Epithelial cell of prostate (primary cell): Measurements from ENCODE around the gene IL1RAPL1.
"Not testable (repeated sequence)": the region's sequence is repeated elsewhere in the genome, so short reads cannot be mapped to it uniquely, and the experiment has no call there.

Source experiments
- DNase-seq: peaks from one replicate; pipeline ENCODE4 v3.0.0-alpha.2; 2011; ENCODE audit warnings: low read depth, low spot score
- H3K27ac ChIP-seq: fragments of 450-650 bp; 2 replicates; pipeline ENCODE4 v1.5.1; 2017; ENCODE audit warnings: mild to moderate bottlenecking

Gene IL1RAPL1

DNA sequence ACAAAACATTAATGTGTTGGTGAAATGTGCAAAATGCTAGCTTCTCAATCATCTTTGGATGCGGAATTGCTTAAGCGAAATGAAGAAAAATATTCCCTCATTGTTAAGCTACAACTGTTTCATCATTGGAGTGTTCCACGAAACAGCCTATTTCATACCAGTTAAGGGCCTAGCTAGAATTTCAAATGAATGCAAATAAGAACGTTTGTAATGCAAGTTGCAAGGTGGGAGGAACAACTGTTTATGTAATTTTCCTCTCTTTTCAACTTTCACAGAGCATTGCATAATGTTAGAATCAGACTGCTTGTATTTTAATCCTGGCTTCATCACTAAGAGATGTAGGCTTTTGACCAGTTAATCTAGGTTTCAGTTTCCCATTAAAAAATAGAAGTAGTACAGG, 480.1 kb downstream of the IL1RAPL1 start:
- H3K27ac ChIP-seq, result no peak overlapping the region
- DNase-seq, result no peak

DNA sequence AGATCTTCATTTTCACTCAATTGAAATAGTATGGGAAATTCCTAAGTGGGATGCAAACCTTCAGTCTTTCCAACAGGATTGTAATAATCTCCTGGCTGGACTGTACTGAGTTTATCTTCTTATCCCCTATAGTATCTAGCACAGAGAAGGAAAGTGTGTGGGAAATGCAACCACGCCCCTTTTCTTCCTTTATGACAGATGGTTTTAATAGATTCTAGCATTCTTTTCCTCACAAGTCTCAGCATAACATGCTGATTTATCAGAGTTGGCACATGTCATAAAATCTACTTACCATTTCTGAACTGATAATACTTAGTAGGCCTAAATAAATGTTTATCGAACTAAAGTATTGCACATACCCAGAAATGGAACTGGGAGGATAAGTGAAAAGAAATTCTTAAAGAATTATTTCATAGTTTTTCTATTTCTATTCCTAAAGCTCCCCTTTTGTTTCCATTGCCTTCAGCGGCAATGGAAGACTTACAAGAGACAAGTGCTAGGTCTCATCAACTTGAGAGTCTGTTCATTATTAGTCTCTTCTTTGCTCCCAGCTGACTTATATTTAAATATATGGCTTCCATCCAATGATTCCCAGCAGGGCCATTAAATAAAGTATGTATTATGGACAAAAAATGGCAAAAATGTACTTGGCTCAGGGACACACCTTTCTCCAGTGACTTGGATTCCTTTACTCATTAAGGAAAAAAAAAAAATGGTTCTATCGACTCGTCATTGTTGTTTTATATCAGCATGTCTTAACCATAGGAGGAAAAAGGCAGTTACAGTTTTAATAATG, 484.5 kb downstream of the IL1RAPL1 start:
- no peak overlapping the region for H3K27ac ChIP-seq
- no peak for DNase-seq

DNA sequence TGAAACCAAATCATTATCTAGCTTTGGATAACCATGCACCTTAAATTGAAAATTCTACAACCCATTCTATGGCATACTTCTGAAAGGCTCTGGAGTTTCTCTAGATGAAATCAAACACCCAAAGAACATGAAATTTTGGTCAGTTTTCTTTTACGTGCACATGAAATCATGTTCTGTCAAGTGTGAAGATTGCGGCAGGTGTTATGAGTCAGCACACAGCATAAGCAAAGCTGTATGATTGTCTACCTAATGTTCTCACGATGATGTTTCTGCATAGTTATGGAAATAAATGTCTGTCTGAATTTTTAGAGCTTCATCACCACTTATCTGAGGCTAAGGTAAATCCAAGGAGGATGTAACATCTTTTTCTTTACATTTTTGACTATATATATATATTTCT, 495.3 kb downstream of the IL1RAPL1 start:
- no peak for DNase-seq
- H3K27ac ChIP-seq, result no peak overlapping the region

DNA sequence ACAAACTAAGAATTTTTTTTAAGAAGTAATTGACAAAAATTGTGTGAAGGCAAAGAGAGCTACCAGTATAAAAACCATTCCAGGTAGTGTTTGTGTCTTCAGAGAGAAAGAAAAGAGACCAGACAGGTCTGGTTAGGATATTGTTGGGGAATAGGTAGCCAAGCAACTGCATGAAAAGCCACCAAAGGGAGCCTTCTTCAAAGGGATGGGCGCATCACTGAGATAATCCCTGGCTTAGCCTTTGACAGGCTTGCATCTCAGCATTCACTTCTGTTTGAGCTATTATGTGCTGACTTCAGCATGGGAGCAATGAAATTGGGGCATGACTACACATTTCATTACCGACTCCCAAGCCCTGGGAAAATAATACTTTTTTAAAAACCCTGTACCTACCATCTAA, 496.6 kb downstream of the IL1RAPL1 start:
- H3K27ac ChIP-seq, result no peak overlapping the region
- no peak for DNase-seq

DNA sequence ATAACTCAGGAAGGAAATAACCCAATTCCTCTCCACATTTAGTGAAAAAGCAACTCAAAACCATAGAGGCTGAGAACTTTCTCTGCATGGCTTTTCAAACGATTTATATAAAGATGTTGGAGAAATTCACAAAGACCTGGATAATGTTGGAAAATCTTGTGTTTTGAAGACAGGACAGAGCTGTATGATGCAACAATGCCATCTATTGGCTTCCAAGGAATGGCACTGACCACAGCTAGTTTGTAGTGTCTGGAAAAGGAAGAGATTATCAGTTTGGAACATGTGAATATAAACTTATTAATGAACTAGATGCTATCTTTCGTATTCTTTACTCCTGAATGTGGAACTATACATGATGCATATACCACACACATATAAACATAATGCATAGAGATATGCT, 503.6 kb downstream of the IL1RAPL1 start:
- no peak overlapping the region for H3K27ac ChIP-seq
- no peak for DNase-seq

DNA sequence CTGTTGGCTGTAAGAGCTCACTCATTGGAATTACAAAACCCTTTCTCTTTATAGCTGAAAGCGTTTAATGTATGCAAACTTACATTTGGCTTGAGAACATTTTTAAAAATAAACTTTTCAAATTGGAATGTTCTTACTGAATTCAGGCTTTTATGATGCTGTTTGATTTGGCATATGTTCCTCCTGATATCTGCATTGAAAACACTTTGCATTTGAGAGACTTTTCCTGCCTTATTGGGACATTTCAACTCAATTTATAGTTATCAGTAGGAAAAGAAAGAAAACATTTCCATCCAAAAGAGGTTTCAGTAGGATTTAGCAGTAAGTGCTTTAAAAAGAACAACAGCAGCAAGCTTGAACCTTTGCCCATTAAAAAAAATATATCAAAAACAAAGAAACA, 520.0 kb downstream of the IL1RAPL1 start:
- H3K27ac ChIP-seq, result no peak overlapping the region
- no peak for DNase-seq

DNA sequence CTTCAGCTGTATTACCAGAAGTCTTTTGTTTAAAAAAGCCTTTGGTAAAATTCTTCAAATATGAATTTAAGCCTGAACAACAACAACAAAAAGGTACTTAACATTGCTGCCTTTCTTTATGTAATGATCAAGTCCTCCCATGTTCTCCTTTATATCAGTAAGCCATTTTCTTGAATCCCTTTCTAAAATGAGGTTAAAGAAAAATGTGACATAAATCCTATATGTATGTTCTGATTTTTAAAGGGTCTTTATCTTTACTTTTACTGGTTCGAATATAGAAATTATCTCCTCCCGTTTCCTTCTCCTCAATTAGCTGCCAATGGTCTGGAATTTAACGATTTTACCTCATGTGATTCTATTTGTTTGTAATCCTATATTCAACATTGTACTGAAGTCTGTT, 522.8 kb downstream of the IL1RAPL1 start:
- no peak for DNase-seq
- no peak overlapping the region for H3K27ac ChIP-seq

DNA sequence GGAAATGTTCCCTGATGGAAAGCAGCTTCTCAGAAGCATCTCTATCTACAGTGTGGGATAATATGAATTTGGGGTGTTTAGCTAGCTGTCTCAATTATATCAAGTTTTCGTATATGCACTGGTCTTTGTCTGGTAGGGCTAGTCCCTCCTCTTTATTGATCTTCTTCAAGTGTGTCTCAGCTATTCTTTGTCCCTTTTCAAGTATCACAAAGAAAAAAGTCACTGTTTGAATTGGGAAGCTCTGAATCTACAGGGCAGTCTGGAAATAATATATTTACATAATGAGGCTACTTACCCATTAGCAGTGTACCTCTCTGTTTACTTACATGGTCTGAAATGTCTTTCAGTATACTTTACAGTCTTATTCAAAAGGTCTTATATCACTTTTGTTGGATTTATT, 526.0 kb downstream of the IL1RAPL1 start:
- H3K27ac ChIP-seq, result no peak overlapping the region
- no peak for DNase-seq

DNA sequence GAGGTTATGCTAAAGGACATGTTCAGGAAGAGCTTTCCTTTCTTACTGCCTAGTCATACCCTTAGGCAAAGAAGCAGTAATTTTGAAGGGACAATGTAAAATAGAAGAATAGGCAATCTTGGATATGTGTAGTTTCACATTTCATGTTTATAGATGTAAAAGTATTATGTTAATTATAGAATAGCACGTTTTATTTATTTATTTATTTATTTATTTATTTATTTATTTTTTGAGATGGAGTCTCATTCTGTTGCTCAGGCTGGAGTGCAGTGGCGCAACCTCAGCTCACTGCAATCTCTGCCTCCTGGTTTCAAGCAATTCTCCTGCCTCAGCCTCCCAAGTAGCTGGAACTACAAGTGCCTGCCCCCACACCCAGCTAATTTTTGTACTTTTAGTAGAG, 535.6 kb downstream of the IL1RAPL1 start:
- not testable (repeated sequence) for H3K27ac ChIP-seq, DNase-seq

DNA sequence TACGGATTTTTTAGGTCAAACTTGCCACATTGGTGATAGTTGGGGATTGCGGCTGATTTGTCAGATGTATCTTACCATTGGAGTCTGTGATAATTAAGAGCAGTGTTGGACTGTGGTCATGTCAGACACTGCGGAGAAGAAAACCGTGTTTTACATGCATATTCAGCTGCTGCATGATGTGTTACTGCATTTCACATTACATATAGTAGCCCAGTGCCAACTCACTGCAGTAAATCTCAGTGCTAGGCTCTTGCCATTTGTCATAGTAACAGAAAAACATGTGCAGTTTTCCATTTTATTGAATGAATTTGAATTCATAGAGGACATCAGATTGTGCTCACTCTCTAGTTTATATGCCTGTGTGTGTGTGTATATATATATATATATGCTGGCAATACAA, 543.7 kb downstream of the IL1RAPL1 start:
- H3K27ac ChIP-seq, result no peak overlapping the region
- DNase-seq, result no peak

DNA sequence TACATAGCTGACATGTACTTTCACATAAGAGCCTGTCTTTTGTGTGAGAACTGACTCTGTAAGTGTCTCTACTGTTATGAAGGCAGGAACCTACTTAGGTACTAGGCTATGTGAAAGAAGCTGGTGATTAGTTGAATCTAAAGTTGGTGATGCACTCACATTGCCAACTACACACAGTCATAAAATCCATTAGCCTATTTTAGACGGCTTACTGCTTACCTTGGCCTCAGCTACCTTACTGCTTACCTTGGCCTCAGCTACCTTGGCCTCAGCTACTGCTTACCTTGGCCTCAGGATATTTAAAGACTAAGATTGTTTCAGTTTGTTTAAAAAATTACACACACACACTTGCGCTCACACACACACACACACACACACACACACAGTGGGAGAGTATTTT, 549.7 kb downstream of the IL1RAPL1 start:
- no peak for DNase-seq
- no peak overlapping the region for H3K27ac ChIP-seq

DNA sequence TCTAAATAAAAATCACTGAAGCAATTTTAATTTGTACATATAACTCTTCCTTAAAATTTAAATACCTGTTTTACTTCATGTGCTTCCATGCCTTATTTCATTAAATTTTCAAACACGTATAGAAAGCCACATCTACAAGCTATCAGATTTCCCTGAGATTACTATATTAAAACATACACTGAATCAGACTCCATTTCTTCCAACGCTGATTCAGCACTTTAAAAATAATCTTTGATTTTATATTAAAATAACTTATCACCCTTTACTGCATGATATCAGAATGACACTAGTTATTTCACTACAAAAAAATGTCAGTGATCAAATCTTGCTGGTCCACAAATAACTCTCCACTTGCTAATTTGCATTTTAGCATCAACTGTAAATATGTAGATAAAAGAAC, 550.8 kb downstream of the IL1RAPL1 start:
- no peak for DNase-seq
- H3K27ac ChIP-seq, result no peak overlapping the region

DNA sequence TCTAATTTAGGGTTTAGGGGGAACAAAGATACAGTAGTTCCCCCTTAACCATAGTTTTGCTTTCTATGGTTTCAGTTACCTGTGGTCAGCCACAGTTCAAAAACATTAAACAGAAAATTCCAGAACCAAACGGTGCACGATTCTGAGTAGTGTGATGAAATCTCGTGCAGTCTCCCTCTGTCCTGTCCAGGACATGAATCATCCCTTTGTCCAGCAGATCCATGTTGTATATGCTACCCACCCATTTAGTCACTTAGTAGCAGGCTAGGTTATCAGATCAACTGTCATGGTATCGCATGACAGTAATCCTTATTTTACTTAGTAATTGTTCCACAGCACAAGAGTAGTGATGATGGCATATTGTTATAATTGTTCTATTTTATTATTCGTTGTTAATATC, 556.1 kb downstream of the IL1RAPL1 start:
- no peak overlapping the region for H3K27ac ChIP-seq
- DNase-seq, result no peak

DNA sequence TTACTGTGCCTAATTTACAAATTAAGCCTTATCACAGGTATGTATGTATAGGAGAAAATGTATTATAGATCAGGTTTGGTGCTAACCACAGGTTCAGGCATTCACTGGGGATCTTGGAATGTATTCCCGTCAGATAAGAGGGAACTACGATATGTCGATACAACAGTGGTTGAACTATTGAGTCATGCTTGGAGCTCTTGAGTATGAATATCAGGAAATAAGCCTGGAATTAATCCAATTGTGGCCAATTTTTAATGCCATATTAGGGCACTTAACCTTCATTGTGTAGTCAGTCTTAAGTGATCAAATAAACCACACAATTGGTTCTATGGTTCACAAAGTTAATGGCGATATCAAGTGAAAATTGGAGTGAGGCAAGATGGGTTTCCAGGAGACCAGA, 556.5 kb downstream of the IL1RAPL1 start:
- no peak overlapping the region for H3K27ac ChIP-seq
- DNase-seq, result no peak

DNA sequence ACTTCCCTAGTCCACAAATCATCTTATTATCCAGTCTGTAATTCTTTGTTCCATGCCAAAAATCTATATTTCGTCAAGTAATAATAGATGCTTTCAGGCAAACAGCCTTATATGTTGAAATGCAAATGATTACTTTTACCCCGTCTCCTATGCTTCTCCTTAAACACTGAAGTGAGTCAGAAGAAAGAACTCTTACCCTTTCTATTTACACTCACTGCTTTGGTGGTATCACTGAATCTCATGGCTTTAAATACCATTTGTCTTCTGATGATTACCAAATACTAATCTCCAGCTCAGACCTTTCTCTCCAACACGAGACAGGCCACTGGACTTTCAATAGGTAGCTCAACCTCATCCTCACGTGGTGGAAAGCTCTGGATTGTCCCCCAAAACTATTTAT, 558.1 kb downstream of the IL1RAPL1 start:
- H3K27ac ChIP-seq, result no peak overlapping the region
- no peak for DNase-seq

DNA sequence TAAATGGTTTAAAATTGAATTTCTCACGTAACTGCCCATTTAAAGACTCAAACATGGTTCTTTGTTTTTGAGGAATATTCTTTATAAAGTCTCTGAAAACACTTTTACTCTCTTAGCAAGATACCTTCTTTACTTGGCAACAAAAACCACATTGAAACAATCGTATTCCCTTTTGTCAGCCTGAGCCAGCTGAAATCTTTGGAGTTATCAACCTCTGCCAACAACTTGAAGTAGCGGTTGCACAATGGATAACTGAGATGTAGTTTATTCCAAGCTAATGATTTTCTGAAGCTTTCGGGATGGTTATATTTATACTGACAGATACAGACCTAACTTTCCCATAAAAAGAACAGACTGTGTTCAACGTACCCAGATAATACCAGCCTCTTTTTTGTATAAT, 561.3 kb downstream of the IL1RAPL1 start:
- no peak for DNase-seq
- H3K27ac ChIP-seq, result no peak overlapping the region

DNA sequence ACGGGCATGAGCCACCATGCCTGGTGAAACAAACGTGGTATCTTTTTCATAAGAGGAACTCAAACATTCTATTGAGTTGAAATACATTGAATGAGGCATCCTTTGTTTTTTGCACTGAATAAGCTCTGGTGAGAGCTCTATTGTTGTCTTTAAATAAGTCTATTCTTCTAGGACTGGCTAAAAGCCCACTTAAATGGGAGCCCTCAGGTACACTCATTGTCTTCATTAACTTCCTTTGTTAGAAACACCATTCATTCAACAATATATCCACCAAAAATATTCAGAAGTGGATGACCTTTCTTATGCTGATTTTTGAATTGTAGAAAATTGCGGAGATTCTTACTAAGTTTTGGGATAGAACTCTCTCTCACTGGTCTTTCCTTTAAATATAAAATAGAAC, 568.0 kb downstream of the IL1RAPL1 start:
- no peak for DNase-seq
- no peak overlapping the region for H3K27ac ChIP-seq

DNA sequence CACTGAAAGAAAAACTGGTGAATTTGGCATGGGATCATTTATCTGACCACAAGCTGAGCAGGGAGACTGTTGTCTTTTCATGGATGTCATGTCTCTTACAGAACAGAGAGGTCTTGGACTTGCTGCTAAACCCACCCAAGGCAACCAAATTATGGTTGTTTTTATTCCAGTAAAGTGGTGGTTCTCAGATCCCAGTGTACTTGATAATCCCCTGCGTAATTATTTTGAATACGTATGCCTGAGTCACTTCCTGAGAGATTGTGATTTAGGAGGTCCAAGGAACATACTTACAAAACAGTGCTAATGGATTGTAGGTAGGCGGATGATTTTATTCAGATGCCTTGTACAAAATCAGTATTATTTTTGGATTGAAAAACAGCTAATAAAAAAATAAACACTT, 585.6 kb downstream of the IL1RAPL1 start:
- no peak for DNase-seq
- no peak overlapping the region for H3K27ac ChIP-seq

DNA sequence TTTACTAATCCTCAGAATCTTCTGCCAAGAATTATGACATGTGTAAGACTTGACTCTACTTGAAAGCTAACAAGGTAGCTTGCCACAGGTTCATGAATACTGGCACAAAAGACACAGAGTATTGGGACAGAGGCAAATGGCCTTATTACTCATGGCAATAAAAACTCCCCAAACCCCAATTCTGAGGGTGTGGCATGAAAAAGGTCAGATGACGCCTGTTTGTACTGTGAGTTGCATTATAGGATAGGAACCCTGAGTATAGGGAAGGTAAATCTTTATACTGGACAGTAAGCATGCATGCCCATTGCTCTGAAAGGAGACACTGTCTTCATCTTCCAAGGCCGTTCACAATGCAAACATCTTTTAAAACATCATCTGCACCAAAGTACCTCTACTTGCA, 600.0 kb downstream of the IL1RAPL1 start:
- no peak overlapping the region for H3K27ac ChIP-seq
- no peak for DNase-seq

DNA sequence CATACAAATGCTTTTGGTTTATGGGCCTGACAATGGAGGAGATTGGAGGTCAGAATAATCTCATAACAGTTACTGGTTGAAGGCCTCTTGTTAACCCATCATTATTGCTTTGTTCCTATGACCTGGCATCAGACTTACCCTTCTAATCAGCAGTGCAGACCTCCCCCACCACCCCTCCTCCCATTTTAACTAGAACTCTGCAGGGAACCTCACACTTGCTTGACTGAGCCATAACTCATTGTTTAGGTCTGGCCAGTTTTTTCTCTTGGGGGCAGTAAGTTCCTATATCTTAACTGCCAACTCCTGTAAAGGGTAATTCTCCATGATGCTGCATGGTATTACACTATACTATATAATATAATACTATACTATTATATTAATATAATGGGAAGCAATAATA, 609.3 kb downstream of the IL1RAPL1 start:
- H3K27ac ChIP-seq, result no peak overlapping the region
- no peak for DNase-seq

DNA sequence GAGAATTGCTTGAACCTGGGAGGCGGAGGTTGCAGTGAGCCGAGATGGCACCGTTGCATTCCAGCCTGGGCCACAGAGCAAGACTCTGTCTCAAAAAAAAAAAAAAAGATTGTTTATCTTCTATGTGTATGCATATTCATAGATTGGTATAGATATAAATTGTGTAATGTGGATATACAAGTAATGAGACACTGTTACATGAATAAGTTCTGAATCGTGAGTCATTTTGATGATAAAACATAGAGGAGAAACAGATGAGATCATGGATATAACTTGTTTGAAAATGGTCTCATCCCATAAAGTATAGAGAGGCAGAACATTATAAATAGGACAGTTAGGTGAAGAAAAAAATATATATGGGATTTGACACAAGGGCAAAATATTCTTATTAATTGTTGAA, 628.0 kb downstream of the IL1RAPL1 start:
- H3K27ac ChIP-seq, result no peak overlapping the region
- no peak for DNase-seq

DNA sequence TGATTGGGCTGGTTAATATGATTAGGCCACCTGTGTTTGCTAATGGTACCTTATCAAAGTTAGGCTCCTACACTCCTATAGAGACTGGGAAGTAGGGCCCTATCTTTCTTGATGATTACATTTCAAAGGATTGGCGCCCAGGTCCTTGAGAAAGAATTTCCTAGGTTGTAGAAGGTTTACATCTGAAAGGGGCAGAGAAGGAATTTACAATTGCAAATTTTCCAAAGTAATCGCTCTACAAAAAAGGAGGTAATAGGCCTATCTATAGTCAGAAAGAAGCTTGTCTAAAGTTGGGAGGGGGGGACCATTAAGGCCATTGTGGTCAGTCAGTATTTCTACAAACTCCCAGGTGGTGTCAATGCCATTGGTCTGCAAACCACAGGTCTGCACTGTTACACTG, 638.4 kb downstream of the IL1RAPL1 start:
- no peak for DNase-seq
- H3K27ac ChIP-seq, result no peak overlapping the region

DNA sequence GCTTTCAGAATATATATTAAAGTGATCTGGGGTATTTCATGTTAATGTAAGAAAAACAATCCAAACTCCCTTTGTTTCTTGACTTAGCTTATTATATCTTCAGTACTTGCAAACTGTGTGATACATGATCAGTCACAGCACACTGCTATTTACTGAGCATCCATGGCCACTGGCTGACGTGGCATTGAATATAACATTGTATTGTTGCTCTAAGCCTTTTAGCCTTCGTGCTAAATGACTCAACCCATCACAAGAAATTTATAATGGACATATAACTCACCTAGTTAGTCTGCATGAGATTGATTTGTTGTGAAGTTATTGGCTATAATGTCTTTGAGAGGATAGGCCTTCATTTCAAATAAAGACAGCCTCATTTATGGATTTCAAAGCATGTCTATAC, 642.6 kb downstream of the IL1RAPL1 start:
- H3K27ac ChIP-seq, result no peak overlapping the region
- peak; percentile 3 for DNase-seq
